NCI-H2081 treated with DMSO at 0.1 percent for 48 hours (cell line): ENCODE results near the gene GGCT.
A peak's percentile ranks its signal among the peaks of the same experiment; 100 is the strongest.
"Not testable (repeated sequence)": the region's sequence is repeated elsewhere in the genome, so short reads cannot be mapped to it uniquely, and the experiment has no call there.

ENCODE experiments used
- DNase-seq: peaks from one replicate; lab custom pipeline; 2025; lab: John Stamatoyannopoulos, UW

The GGCT gene

DNA sequence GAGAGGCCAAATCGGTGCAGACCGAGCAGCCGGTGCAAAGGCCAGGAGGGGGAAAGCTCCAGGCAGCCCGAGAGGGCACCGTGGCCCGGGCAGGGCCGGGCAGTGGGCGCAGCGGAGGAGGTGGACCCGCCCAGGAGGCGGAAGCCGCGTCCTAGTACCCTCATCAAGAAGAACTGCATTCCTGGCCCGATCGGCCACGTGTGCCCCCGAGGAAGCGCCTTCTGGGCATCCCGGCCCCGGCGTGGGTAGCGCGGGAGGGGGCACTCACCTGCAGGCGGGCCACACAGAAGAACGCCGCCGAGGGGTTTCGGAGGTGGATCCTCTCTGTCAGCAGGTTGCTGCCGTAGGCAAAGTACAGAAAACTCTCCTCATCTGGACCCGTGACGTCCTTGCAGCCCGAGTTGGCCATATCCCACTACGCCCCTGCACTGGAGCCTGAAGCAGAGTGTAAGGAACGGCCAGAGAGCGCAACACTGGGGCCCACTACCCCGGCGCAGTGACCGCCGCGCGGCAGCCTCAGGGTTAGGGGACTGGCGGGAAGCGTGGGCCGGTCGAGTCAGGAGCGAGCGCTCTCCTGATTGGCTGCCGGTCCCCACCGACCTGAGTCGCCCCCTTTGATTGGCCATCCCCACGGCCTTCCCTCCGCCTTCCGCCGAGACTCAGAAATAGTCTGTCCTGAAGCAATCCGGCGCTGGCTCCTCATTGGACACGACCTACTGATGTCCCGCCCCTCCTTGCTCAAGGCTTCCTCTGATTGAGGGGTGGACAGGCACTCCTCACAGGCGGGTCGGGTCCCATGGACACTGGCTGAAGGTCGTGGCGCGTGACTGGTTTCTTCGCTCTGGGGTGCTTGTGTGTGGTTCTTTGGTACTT lies at the start of gene GGCT:
Gene GGCT (minus strand): TSS at position 529 of the 873 bp plus-strand sequence. CDS start 120 bp downstream, at position 409.
- peak; percentile 95 for DNase-seq

- DNase-seq: no peak
Observed at GRCh38 chr7:30553546-30553945, 48.9 kb upstream of the GGCT start.

DNA sequence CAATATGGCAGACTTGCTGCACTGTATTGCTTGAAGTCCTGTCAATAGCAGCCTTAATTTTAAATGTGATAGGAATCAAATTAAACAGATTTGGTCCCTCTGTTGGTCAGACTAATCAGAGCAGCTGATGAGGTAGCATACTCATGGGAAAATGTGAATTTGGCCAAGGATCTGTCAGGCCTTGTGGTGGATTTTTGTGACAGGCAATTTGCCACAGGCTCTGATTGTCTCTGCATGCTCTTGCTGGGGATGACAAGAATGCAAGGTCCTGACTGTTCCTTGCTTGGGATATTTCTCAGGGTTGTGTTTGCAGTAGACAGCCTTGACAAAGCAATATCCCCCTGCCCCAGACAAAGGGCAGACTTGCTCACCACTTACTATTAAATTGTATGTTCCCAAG lies 48.5 kb upstream of the GGCT start:
- DNase-seq: no peak

DNA sequence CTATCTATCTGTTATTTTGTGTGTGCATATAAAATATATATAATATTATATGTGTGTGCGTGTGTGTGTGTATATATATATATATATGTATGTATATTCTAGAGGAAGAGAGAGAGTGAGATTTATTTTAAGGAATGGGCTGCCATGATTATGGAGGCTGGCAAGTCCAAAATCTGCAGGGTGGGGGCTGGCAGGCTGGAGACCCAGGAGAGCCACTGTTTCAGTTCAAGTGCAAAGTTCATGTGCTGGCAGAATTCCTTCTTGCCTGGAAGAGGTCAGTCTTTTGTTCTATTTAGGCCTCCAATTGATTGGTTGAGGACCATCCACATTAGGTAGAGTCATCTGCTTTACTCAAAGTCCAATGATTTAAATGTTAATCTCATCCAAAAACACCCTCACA lies 47.7 kb upstream of the GGCT start:
- no peak for DNase-seq

- no peak for DNase-seq
Observed at GRCh38 chr7:30549931-30550493, 45.4 kb upstream of the GGCT start.

GRCh38 chr7:30548845-30549244 lies 44.2 kb upstream of the GGCT start:
- peak; percentile 72 for DNase-seq

- DNase-seq: no peak
Observed at GRCh38 chr7:30546596-30546995, 42.0 kb upstream of the GGCT start.

DNA sequence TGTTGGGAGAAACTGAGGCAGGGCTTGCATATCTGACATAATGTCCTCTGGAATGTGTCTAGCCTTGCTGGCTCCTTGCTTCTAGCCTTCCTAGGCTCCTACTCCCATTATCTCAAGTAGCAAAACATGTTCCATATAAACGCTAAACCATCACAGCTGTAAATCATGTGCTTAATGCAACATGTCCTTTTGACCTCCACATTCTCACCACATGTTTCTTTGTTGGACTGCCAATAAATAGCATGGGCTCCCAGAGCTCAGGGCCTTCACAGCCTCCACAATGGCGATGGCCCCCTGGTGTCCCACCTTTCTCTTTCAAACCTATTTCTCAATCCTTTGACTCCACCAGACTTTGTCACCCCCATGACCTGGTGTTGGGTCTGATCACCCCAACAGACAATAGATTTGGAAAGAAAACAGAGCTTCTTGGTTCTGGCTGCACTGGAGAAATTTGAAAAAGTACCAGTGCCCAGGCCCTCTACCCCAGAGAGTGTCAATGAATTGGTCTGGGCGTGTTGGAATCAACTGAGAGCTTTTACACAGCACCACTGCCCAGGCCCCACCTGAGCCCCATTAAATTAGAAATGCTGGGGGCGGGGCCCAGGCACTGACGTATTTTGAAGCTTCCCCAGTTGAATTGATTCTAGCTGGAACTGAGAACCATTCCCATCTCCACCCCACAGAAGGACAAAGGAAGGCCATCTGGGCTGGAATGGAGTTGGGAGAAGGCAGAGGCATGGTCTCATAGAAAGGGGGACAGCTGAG lies 41.3 kb upstream of the GGCT start:
- DNase-seq: no peak

DNA sequence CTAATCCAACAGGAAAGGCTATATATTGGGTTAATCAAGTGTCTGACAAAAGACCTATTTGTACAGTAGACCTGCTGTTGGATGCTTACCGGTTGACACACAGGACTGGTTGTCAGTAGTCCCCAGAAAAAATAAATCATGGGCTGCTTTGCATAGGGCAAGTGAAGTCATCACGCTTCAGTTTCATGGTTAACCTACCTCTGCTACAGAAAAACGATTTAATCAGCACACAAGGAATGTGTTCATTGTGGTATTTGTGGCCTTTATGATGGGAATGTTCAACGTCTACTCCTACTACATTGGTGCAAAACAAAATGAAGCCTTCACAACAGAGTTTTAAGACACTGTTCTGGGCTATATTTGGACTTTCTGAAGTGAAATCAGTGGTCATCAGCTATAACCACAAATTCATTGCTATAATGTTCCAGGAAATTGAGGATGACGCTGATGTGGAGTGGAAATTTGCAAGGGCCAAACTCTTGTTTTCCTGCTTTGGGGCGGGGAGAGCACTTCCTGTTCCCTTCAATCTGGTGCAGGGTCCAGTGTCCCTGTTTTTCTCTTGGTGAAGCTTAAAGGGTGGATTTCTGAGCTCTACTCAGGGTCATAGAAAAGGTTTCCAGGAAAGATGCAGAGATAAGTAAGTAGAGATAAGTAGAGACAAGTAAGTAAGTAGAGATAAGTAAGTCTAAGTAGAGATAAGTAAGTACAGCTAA lies 39.3 kb upstream of the GGCT start:
- no peak for DNase-seq

GRCh38 chr7:30543115-30543514 lies 38.5 kb upstream of the GGCT start:
- not testable (repeated sequence) for DNase-seq

DNA sequence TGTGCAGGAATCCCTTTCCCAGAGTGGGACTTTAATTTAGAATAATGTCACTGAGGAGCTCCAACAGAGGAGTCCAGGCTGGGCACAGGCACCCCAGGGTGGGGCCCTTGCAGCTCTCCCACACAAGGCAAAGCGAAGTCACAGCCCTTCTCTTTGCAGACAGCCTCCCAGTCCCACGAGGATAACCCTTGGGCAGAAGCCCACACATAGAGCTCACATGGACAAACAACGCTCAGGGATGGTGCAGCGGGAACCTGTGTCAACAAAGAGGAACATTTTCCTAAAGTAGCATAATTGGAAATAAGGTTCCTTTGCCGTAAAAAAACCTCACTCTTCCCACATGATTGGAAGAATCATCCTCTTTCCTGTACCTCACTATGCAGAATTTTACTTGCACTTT lies 29.3 kb upstream of the GGCT start:
- DNase-seq: no peak

GRCh38 chr7:30531286-30531685 lies 26.7 kb upstream of the GGCT start:
- DNase-seq: no peak

DNA sequence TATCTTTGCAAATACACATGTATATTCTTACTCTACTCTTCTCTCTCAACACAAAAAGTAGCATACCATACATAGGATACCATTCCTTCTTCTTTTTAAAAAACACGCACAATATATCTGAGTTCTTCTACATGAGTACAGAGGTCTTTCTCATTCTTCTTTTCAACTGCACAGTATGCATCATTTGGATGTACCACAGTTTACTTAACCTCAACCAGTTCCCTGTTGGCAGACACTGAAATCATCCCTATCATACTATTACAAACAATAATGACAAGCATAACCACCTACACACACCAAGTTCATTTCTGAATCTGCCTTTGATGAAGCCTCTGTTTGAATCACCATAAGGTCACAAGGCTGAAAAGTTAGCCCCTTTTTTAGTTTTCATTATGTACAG lies 25.7 kb upstream of the GGCT start:
- no peak for DNase-seq

GRCh38 chr7:30528779-30529178 lies 24.1 kb upstream of the GGCT start:
- no peak for DNase-seq

DNA sequence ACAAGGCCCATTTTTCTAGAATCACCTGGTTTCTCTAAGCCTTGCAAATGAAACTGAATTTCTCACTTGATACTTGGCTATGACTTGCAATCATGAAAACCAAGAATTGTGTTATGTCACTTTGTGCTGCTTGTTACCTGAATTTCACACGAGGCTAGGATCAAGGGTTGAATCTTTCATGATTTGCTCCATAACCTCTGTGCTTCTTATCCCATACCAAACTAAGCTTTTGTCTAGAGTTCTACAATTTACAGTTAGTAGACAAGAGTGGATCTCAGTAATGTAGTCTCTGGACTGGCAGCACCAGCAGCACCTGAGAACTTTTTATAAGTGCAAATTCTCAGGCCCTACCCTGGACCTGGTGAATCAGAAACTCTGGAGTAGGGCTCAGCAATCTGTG lies 22.7 kb upstream of the GGCT start:
- not testable (repeated sequence) for DNase-seq

- DNase-seq: no peak
Observed at GRCh38 chr7:30526163-30526562, 21.5 kb upstream of the GGCT start.

- DNase-seq: no peak
Observed at GRCh38 chr7:30525429-30525828, 20.8 kb upstream of the GGCT start.

- DNase-seq: no peak
Observed at GRCh38 chr7:30524545-30524944, 19.9 kb upstream of the GGCT start.

DNA sequence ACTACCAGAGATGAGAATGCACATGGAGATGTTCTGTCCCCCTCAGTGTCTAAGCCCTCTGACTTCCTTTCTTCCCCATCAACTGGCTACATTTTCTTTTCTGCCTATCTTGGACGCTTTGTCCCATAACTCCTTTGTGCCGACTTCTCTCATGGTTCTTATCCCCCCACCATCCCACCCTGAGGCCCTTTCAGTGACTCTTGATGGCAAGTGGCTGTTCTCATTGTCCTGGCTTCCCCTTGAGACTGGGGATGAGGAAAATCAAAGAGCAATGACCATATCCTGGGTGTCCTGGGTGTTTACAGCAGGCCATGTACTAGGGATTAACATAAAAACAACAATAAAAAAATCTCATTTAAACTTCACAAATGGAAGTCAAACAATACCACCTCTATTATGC lies 18.8 kb upstream of the GGCT start:
- DNase-seq: no peak

GRCh38 chr7:30522159-30522558 lies 17.5 kb upstream of the GGCT start:
- DNase-seq: no peak

DNA sequence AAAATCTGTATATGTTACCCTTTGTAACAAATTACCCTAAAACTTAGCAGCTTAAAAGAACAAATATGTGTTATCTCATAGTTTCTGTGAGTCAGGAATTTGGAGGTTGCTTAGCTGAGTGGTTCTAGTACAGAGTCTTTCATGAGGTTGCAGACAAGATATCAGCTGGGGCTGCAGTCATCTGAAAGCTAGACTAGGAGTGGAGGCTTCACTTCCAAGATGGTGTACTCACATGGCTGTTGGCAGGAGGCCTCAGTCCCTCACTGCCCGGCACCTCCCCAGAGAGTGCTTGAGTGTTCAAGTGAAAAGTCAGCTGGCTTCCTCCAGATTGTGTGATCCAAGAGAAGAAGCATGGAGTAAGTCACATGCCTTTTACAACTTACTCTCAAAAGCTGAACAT lies 16.9 kb upstream of the GGCT start:
- DNase-seq: no peak

- DNase-seq: no peak
Observed at GRCh38 chr7:30519122-30519521, 14.5 kb upstream of the GGCT start.
